Right atrium auricular region (tissue), 2 donors: ENCODE results near the gene LIPE. TPM values are rescaled to one million over a fixed set of nuclear protein-coding genes. Genes with fewer than 3 reads are reported as not detected.

Source experiments
- DNase-seq: peaks from one replicate; pipeline ENCODE4 v3.0.0-alpha.2; 2019; ENCODE audit warnings: low spot score
- H3K27ac ChIP-seq, 2 donors: fragments of 200-600 bp; sonication (generic); 1 replicate in 1 of 2; 2 replicates in 1 of 2; pipeline ENCODE4 v1.5.1; 2016 to 2019
- H3K27me3 ChIP-seq, 2 donors: fragments of 200-600 bp; sonication (generic); one replicate each; pipeline versions ENCODE4 v1.5.1 to v1.6.0; 2017 to 2019
- H3K36me3 ChIP-seq: fragments of 200-600 bp; sonication (generic); one replicate; pipeline ENCODE4 v1.5.1; 2016
- H3K4me1 ChIP-seq, 2 donors: fragments of 200-600 bp; sonication (generic); one replicate each; pipeline versions ENCODE4 v1.5.1 to v1.6.0; 2017 to 2019
- H3K4me3 ChIP-seq, 2 donors: fragments of 200-600 bp; sonication (generic); 1 replicate in 1 of 2; 2 replicates in 1 of 2; pipeline ENCODE4 v1.5.1; 2017 to 2019; ENCODE audit warnings: mild to moderate bottlenecking in 1 of 2, moderate library complexity in 1 of 2
- H3K9me3 ChIP-seq, 2 donors: fragments of 200-600 bp; sonication (generic); one replicate each; pipeline ENCODE4 v1.5.1; 2019
- CTCF ChIP-seq, 2 donors: fragments of 200-600 bp; sonication (generic); IDR thresholded peaks; one replicate each; pipeline ENCODE4 v1.5.1; 2019; ENCODE audit warnings: antibody characterized with exemption in 2 of 2
- total RNA-seq, 2 donors: library from RNA; depleted of rRNA; stranded (reverse); fragments of >200 nt; gene quantifications; one replicate each; pipeline ENCODE4 v1.1.0, GENCODE V29; 2016

Gene LIPE
- total RNA-seq = 10 to 100 TPM; 11.6 to 36.5 TPM

GRCh38 chr19:42427313-42427712 is at the start of gene LIPE:
TSS of gene LIPE (minus strand) at chr19:42427388. CDS start at chr19:42427149, 239 bp downstream.
- H3K27ac ChIP-seq = no peak within 1 kb of the TSS
- H3K4me1 ChIP-seq = peaks cover 0 to 24% of the 10 kb centered on the region in 2 donors
- DNase-seq = no peak
- no peaks in the 10 kb centered on the region for H3K36me3 ChIP-seq
- H3K27me3 ChIP-seq = no peaks in the 10 kb centered on the region
- H3K9me3 ChIP-seq = no peaks in the 10 kb centered on the region
- H3K4me3 ChIP-seq = no peak within 1 kb of the TSS
- no peak for TF ChIP-seq CTCF (IDR thresholded peaks at IDR 0.05)

GRCh38 chr19:42475366-42475765 is 48.2 kb upstream of the LIPE start:
- TF ChIP-seq CTCF (IDR thresholded peaks at IDR 0.05) = no peak
- Histone ChIP-seq H3K4me3 (no peak overlapping the region), H3K4me1 (no peaks in the 10 kb centered on the region)

GRCh38 chr19:42474743-42475142 is 47.6 kb upstream of the LIPE start:
- H3K36me3 ChIP-seq = no peaks in the 10 kb centered on the region
- no peak for DNase-seq
- H3K27me3 ChIP-seq = no peaks in the 10 kb centered on the region
- TF ChIP-seq CTCF (IDR thresholded peaks at IDR 0.05) = no peak
- no peaks in the 10 kb centered on the region for H3K4me1 ChIP-seq
- H3K4me3 ChIP-seq = no peak overlapping the region
- H3K27ac ChIP-seq = no peak overlapping the region
- H3K9me3 ChIP-seq = no peaks in the 10 kb centered on the region

More at GRCh38 chr19:42475366-42475765, 48.2 kb upstream of the LIPE start:
- no peaks in the 10 kb centered on the region for H3K9me3 ChIP-seq
- no peaks in the 10 kb centered on the region for H3K36me3 ChIP-seq
- no peaks in the 10 kb centered on the region for H3K27me3 ChIP-seq
- no peak overlapping the region for H3K27ac ChIP-seq
- no peak for DNase-seq

GRCh38 chr19:42473686-42474085 is 46.5 kb upstream of the LIPE start:
- Histone ChIP-seq H3K27me3 (no peaks in the 10 kb centered on the region), H3K9me3 (no peaks in the 10 kb centered on the region), H3K4me1 (no peaks in the 10 kb centered on the region), H3K27ac (no peak overlapping the region), H3K36me3 (no peaks in the 10 kb centered on the region), H3K4me3 (no peak overlapping the region)
- no peak for TF ChIP-seq CTCF (IDR thresholded peaks at IDR 0.05)
- no peak for DNase-seq

GRCh38 chr19:42472402-42473147 is 45.4 kb upstream of the LIPE start:
- H3K9me3 ChIP-seq = no peaks in the 10 kb centered on the region
- no peaks in the 10 kb centered on the region for H3K36me3 ChIP-seq
- no peak overlapping the region for H3K4me3 ChIP-seq
- no peak overlapping the region for H3K27ac ChIP-seq
- TF ChIP-seq CTCF (IDR thresholded peaks at IDR 0.05) = no peak
- no peaks in the 10 kb centered on the region for H3K4me1 ChIP-seq
- H3K27me3 ChIP-seq = no peaks in the 10 kb centered on the region
- DNase-seq = no peak
